Upper lobe of right lung (tissue), 1 donor: ENCODE measurements around the gene STK25. TPM values are rescaled to one million over a fixed set of nuclear protein-coding genes. Genes with fewer than 3 reads are reported as not detected.
A peak's percentile ranks its signal among the peaks of the same experiment; 100 is the strongest.

Source experiments
- ATAC-seq: fragments of 200-7000 bp; cut with Tn5 transposase; one replicate; pipeline ENCODE4 v1.9.1; 2020; ENCODE audit warnings: mild to moderate bottlenecking, moderate library complexity
- DNase-seq: peaks from one replicate; pipeline ENCODE4 v3.0.0-alpha.2; 2020
- H3K27ac ChIP-seq: fragments of 200-600 bp; one replicate; pipeline ENCODE4 v1.8.0; 2022
- H3K27me3 ChIP-seq: fragments of 200-600 bp; one replicate; pipeline ENCODE4 v1.8.0; 2022; ENCODE audit warnings: mild to moderate bottlenecking
- H3K36me3 ChIP-seq: fragments of 200-600 bp; one replicate; pipeline ENCODE4 v1.8.0; 2022
- H3K4me1 ChIP-seq: fragments of 200-600 bp; one replicate; pipeline ENCODE4 v1.8.0; 2022
- H3K4me3 ChIP-seq: fragments of 200-600 bp; one replicate; pipeline ENCODE4 v1.8.0; 2022; ENCODE audit warnings: mild to moderate bottlenecking
- H3K9me3 ChIP-seq: fragments of 200-600 bp; one replicate; pipeline ENCODE4 v1.8.0; 2022
- CTCF ChIP-seq: fragments of 200-600 bp; IDR thresholded peaks from one replicate; pipeline ENCODE4 v1.8.0; 2022; ENCODE audit warnings: antibody characterized with exemption
- intact Hi-C: fragments of 100-400 bp; cut with DNase I; formaldehyde crosslinking; loops from one replicate; pipeline ENCODE4 v1.11.0; 2022
- total RNA-seq: library from RNA; stranded (reverse); fragmentation: NEBNext Ultra II Directional; extraction: Animal tissue kit (Norgen Biotek cat#: 25700); gene quantifications from one replicate; pipeline ENCODE4 v1.2.1, GENCODE V29; 2021
- donor health status: DM: no; HTN: yes; CAD: no; lungs with severe emphysema.

STK25 gene
- total RNA-seq, 1 donor from 2014 or later = 134 TPM

GRCh38 chr2:241547781-241548450, 39.5 kb upstream of the STK25 start:
- Histone ChIP-seq H3K9me3 (no peaks in the 10 kb centered on the region), H3K36me3 (no peaks in the 10 kb centered on the region), H3K27me3 (no peaks in the 10 kb centered on the region), H3K4me1 (peaks cover 34% of the 10 kb centered on the region), H3K4me3 (no peak overlapping the region), H3K27ac (no peak overlapping the region)
- ATAC-seq (no peak), DNase-seq (no peak)
- intact Hi-C loops = no loop called here
- TF ChIP-seq CTCF = no peak

GRCh38 chr2:241546771-241547498, 38.6 kb upstream of the STK25 start:
- peaks cover 34% of the 10 kb centered on the region for H3K4me1 ChIP-seq
- no peaks in the 10 kb centered on the region for H3K9me3 ChIP-seq
- intact Hi-C loops = no loop called here
- ATAC-seq = no peak
- H3K4me3 ChIP-seq = peak overlapping the region; percentile 1
- H3K27me3 ChIP-seq = no peaks in the 10 kb centered on the region
- DNase-seq = no peak
- peak overlapping the region; percentile 47 for H3K27ac ChIP-seq
- no peak for TF ChIP-seq CTCF
- H3K36me3 ChIP-seq = no peaks in the 10 kb centered on the region

GRCh38 chr2:241545523-241546473, 37.4 kb upstream of the STK25 start:
- ATAC-seq = no peak
- Histone ChIP-seq H3K27me3 (no peaks in the 10 kb centered on the region), H3K9me3 (no peaks in the 10 kb centered on the region), H3K4me3 (no peak overlapping the region), H3K27ac (peak overlapping the region; percentile 47), H3K4me1 (peaks cover 34% of the 10 kb centered on the region), H3K36me3 (no peaks in the 10 kb centered on the region)
- TF ChIP-seq CTCF = no peak
- intact Hi-C loops = no loop called here
- DNase-seq = no peak

- Histone ChIP-seq H3K36me3 (no peaks in the 10 kb centered on the region), H3K4me1 (peaks cover 34% of the 10 kb centered on the region), H3K27me3 (no peaks in the 10 kb centered on the region), H3K9me3 (no peaks in the 10 kb centered on the region), H3K4me3 (no peak overlapping the region), H3K27ac (no peak overlapping the region)
- TF ChIP-seq CTCF = no peak
- ATAC-seq (no peak), DNase-seq (no peak)
- intact Hi-C loops = no loop called here
Measured at GRCh38 chr2:241545106-241545505, 36.7 kb upstream of the STK25 start.

- no peaks in the 10 kb centered on the region for H3K9me3 ChIP-seq
- intact Hi-C loops = no loop called here
- H3K4me3 ChIP-seq = no peak overlapping the region
- no peak for TF ChIP-seq CTCF
- peak; percentile 47 for ATAC-seq
- peak; percentile 85 for DNase-seq
- no peaks in the 10 kb centered on the region for H3K36me3 ChIP-seq
- peaks cover 18% of the 10 kb centered on the region for H3K4me1 ChIP-seq
- no peaks in the 10 kb centered on the region for H3K27me3 ChIP-seq
- no peak overlapping the region for H3K27ac ChIP-seq
Measured at GRCh38 chr2:241542278-241542605, 33.9 kb upstream of the STK25 start.
